Coronary artery (tissue), 2 donors: ENCODE data around the gene RDH5.
A peak's percentile ranks its signal among the peaks of the same experiment; 100 is the strongest.

Source experiments
- DNase-seq: peaks from one replicate; pipeline ENCODE4 v3.0.0-alpha.2; 2017; ENCODE audit warnings: low spot score
- H3K27ac ChIP-seq, 2 donors: fragments of 200-600 bp; sonication (generic); one replicate each; pipeline ENCODE4 v1.5.1; 2016 to 2019
- H3K4me3 ChIP-seq: fragments of 200-600 bp; sonication (generic); 2 replicates; pipeline ENCODE4 v1.5.1; 2016; ENCODE audit warnings: mild to moderate bottlenecking, moderate library complexity
- CTCF ChIP-seq: fragments of 200-600 bp; sonication (generic); IDR thresholded peaks from one replicate; pipeline ENCODE4 v1.5.1; 2019; ENCODE audit warnings: antibody characterized with exemption

RDH5 gene

GRCh38 chr12:55741931-55742680, 21.9 kb downstream of the RDH5 start:
- H3K4me3 ChIP-seq, result peak overlapping the region; percentile 81
- no peak for DNase-seq

GRCh38 chr12:55742719-55743405, 22.7 kb downstream of the RDH5 start, which contains the start of gene GDF11:
Gene GDF11 (plus strand): TSS chr12:55743122. CDS start chr12:55743317, 195 bp downstream.
- peak within 1 kb of the TSS; percentile 19 to 94 for H3K27ac ChIP-seq
- no peak for TF ChIP-seq CTCF
- H3K4me3 ChIP-seq, result peak within 1 kb of the TSS; percentile 81

More at GRCh38 chr12:55741931-55742680, 21.9 kb downstream of the RDH5 start:
- no peak overlapping the region for H3K27ac ChIP-seq
- no peak for TF ChIP-seq CTCF

GRCh38 chr12:55743406-55744339, 23.5 kb downstream of the RDH5 start:
- DNase-seq, result no peak
- Histone ChIP-seq H3K4me3 (peak overlapping the region; percentile 81), H3K27ac (peak overlapping the region; percentile 19 to 94)
- no peak for TF ChIP-seq CTCF

More at GRCh38 chr12:55742719-55743405, 22.7 kb downstream of the RDH5 start, which contains the start of gene GDF11:
- no peak for DNase-seq

- TF ChIP-seq CTCF, result no peak
- Histone ChIP-seq H3K27ac (peak overlapping the region in 1 of 2 donors; percentile 94), H3K4me3 (peak overlapping the region; percentile 81)
- DNase-seq, result no peak
Observed at GRCh38 chr12:55744340-55745030, 24.3 kb downstream of the RDH5 start.

- peak overlapping the region; percentile 25 to 68 for H3K27ac ChIP-seq
- no peak for TF ChIP-seq CTCF
- peak overlapping the region; percentile 21 for H3K4me3 ChIP-seq
- no peak for DNase-seq
Observed at GRCh38 chr12:55745361-55746173, 25.4 kb downstream of the RDH5 start.
